H1 (cell line): Measurements from ENCODE around the gene STK32C. TPM values are rescaled to one million over a fixed set of nuclear protein-coding genes. Genes with fewer than 3 reads are reported as not detected.

ENCODE experiments used
- CTCF ChIA-PET: fragments of 300-600 bp; sonication (Branson Sonifier 250); formaldehyde crosslinking; loops from one replicate; lab custom pipeline; 2021; ENCODE audit not compliant: partially characterized antibody; lab: Charles Lee
- POLR2A ChIA-PET: fragments of 300-600 bp; sonication (Branson Sonifier 250); formaldehyde crosslinking; loops from one replicate; lab custom pipeline; 2021; ENCODE audit warnings: inconsistent platforms; ENCODE audit not compliant: partially characterized antibody; lab: Charles Lee
- DNase-seq, 2 experiments: peaks; one replicate each; pipeline versions ENCODE4 v3.0.0 to v3.0.0-alpha.2; 2010 to 2022; ENCODE audit warnings: low spot score in 2 of 2, low read depth in 1 of 2, mixed read lengths in 1 of 2
- FAIRE-seq: peaks from 2 replicates; lab custom pipeline; 2011; peaks lifted over from hg19 to GRCh38; lab: Jason Lieb, UNC
- H2AFZ ChIP-seq: 2 replicates; pipeline ENCODE4 v1.8.1; 2012; ENCODE audit warnings: low read length, inconsistent platforms
- H2AK5ac ChIP-seq: 2 replicates; pipeline ENCODE4 v1.6.1; 2013; ENCODE audit warnings: low read depth, low read length
- H2BK120ac ChIP-seq: replicated peaks from 2 replicates; pipeline ENCODE3; 2013; ENCODE audit warnings: low read depth, low read length, inconsistent platforms
- H2BK12ac ChIP-seq: 2 replicates; pipeline ENCODE4 v1.6.1; 2013; ENCODE audit warnings: low read depth, low read length
- H2BK15ac ChIP-seq: 2 replicates; pipeline ENCODE4 v1.6.1; 2013; ENCODE audit warnings: low read length
- H2BK20ac ChIP-seq: 2 replicates; pipeline ENCODE4 v1.6.1; 2013; ENCODE audit warnings: low read length
- H2BK5ac ChIP-seq: 2 replicates; pipeline ENCODE4 v1.6.1; 2013; ENCODE audit warnings: low read depth, low read length
- H3K14ac ChIP-seq: 2 replicates; pipeline ENCODE4 v1.6.1; 2013; ENCODE audit warnings: inconsistent platforms; ENCODE audit not compliant: insufficient read length
- H3K18ac ChIP-seq: 2 replicates; pipeline ENCODE4 v1.6.1; 2013; ENCODE audit warnings: low read length; ENCODE audit errors: extremely low read depth
- H3K23ac ChIP-seq: 2 replicates; pipeline ENCODE4 v1.6.1; 2013; ENCODE audit warnings: inconsistent platforms; ENCODE audit not compliant: insufficient read length
- H3K23me2 ChIP-seq: 2 replicates; pipeline ENCODE4 v1.6.1; 2013; ENCODE audit warnings: low read depth, low read length
- H3K27ac ChIP-seq: 2 replicates; pipeline ENCODE4 v1.6.1; 2011; ENCODE audit warnings: low read depth, low read length, inconsistent platforms
- H3K27me3 ChIP-seq, 4 experiments: replicated peaks in 1 of 4; 1 replicate in 1 of 4; 2 replicates in 3 of 4; pipeline versions ENCODE4 v1.6.1 to v1.8.1; 2011 to 2013; ENCODE audit warnings: low read length in 3 of 4, mild to moderate bottlenecking in 3 of 4, inconsistent platforms in 2 of 4, mixed read lengths in 2 of 4, moderate library complexity in 1 of 4; ENCODE audit not compliant: control insufficient read depth in 3 of 4, insufficient read depth in 3 of 4; ENCODE audit errors: extremely low read depth in 1 of 4
- H3K36me3 ChIP-seq, 4 experiments: 2 replicates each; pipeline versions ENCODE4 v1.6.1 to v1.8.1; 2011 to 2013; ENCODE audit warnings: mild to moderate bottlenecking in 4 of 4, low read length in 3 of 4, moderate library complexity in 2 of 4, control low read depth in 1 of 4, inconsistent platforms in 1 of 4; ENCODE audit not compliant: insufficient read depth in 4 of 4, control insufficient read depth in 2 of 4
- H3K4ac ChIP-seq: replicated peaks from 2 replicates; pipeline ENCODE3; 2013; ENCODE audit warnings: low read length, low read depth, mixed read lengths, inconsistent platforms; ENCODE audit not compliant: insufficient read length
- H3K4me1 ChIP-seq, 4 experiments: replicated peaks in 1 of 4; 1 replicate in 1 of 4; 2 replicates in 3 of 4; pipeline versions ENCODE4 v1.6.1 to v1.8.1; 2011 to 2013; ENCODE audit warnings: low read length in 3 of 4, inconsistent platforms in 2 of 4, mixed read lengths in 1 of 4; ENCODE audit not compliant: insufficient read depth in 4 of 4, control insufficient read depth in 3 of 4
- H3K4me2 ChIP-seq, 2 experiments: 2 replicates each; pipeline versions ENCODE4 v1.6.1 to v1.8.1; 2011 to 2013; ENCODE audit warnings: low read depth in 2 of 2, low read length in 2 of 2, control low read depth in 1 of 2, inconsistent platforms in 1 of 2, mild to moderate bottlenecking in 1 of 2; ENCODE audit not compliant: insufficient read depth in 1 of 2
- H3K4me3 ChIP-seq, 4 experiments: fragments of 200-600, 300-600 bp in 1 of 4; sonication (generic), shearing (Covaris generic), sonication (Bioruptor Twin) in 1 of 4; 2 replicates each; pipeline versions ENCODE4 v1.5.1 to v1.8.1; 2011 to 2016; ENCODE audit warnings: low read length in 4 of 4, low read depth in 3 of 4, control low read depth in 2 of 4, inconsistent platforms in 2 of 4, mild to moderate bottlenecking in 2 of 4, mixed read lengths in 1 of 4, moderate library complexity in 1 of 4; ENCODE audit not compliant: insufficient read depth in 2 of 4; ENCODE audit errors: extremely low read depth in 1 of 4
- H3K56ac ChIP-seq: replicated peaks from 2 replicates; pipeline ENCODE3; 2013; ENCODE audit warnings: low read depth, mild to moderate bottlenecking, mixed read lengths, low read length, inconsistent platforms; ENCODE audit not compliant: insufficient read length
- H3K79me1 ChIP-seq: 2 replicates; pipeline ENCODE4 v1.6.1; 2013; ENCODE audit warnings: low read depth, low read length, control low read depth
- H3K79me2 ChIP-seq, 2 experiments: 2 replicates each; pipeline versions ENCODE4 v1.6.1 to v1.8.1; 2012 to 2013; ENCODE audit warnings: low read length in 2 of 2, mild to moderate bottlenecking in 2 of 2, inconsistent platforms in 1 of 2; ENCODE audit not compliant: insufficient read depth in 2 of 2, control insufficient read depth in 1 of 2
- H3K9ac ChIP-seq, 4 experiments: replicated peaks in 1 of 4; 1 replicate in 1 of 4; 2 replicates in 3 of 4; pipeline versions ENCODE4 v1.6.1 to v1.8.1; 2011 to 2013; ENCODE audit warnings: low read depth in 3 of 4, low read length in 3 of 4, control low read depth in 2 of 4, mild to moderate bottlenecking in 2 of 4, moderate library complexity in 2 of 4, inconsistent platforms in 1 of 4; ENCODE audit errors: extremely low read depth in 1 of 4
- H3K9me3 ChIP-seq, 2 experiments: 2 replicates each; pipeline versions ENCODE4 v1.6.1 to v1.8.1; 2012 to 2013; ENCODE audit warnings: mild to moderate bottlenecking in 2 of 2, moderate library complexity in 2 of 2, control low read depth in 1 of 2, inconsistent platforms in 1 of 2, low read depth in 1 of 2, low read length in 1 of 2, mixed read lengths in 1 of 2; ENCODE audit not compliant: insufficient read depth in 2 of 2
- H4K20me1 ChIP-seq, 2 experiments: replicated peaks in 1 of 2; 2 replicates each; pipeline versions ENCODE3 to v1.8.1; 2011 to 2013; ENCODE audit warnings: inconsistent platforms in 2 of 2, low read length in 2 of 2, mild to moderate bottlenecking in 1 of 2; ENCODE audit not compliant: insufficient read depth in 2 of 2, control insufficient read depth in 1 of 2
- H4K5ac ChIP-seq: 2 replicates; pipeline ENCODE4 v1.6.1; 2013; ENCODE audit warnings: low read length, low read depth, mixed read lengths, inconsistent platforms; ENCODE audit not compliant: insufficient read length
- H4K8ac ChIP-seq: 2 replicates; pipeline ENCODE4 v1.8.0; 2013; ENCODE audit warnings: mild to moderate bottlenecking, moderate library complexity, low read length, inconsistent platforms; ENCODE audit not compliant: insufficient read depth; ENCODE audit errors: extremely low read depth
- H4K91ac ChIP-seq: replicated peaks from 2 replicates; pipeline ENCODE3; 2013; ENCODE audit warnings: low read length, mixed read lengths, inconsistent platforms; ENCODE audit not compliant: insufficient read length
- CTBP2 ChIP-seq: IDR thresholded peaks from 2 replicates; pipeline ENCODE4 v1.7.0; 2011; ENCODE audit warnings: borderline replicate concordance, mild to moderate bottlenecking, moderate library complexity, mixed read lengths, low read length; ENCODE audit not compliant: insufficient read depth, insufficient read length
- GTF2F1 ChIP-seq: IDR thresholded peaks from 2 replicates; pipeline ENCODE4 v1.6.1; 2012; ENCODE audit warnings: low read depth, low read length, improper control_type of control experiment, borderline replicate concordance
- JUND ChIP-seq: IDR thresholded peaks from 2 replicates; pipeline ENCODE4 v1.6.1; 2011; ENCODE audit warnings: mild to moderate bottlenecking, improper control_type of control experiment, low read length
- KDM1A ChIP-seq: fragments of 200-600, 300-600 bp; sonication (generic); IDR thresholded peaks from 2 replicates; pipeline ENCODE4 v1.7.1; 2016; ENCODE audit warnings: mild to moderate bottlenecking, low read length, borderline replicate concordance
- RAD21 ChIP-seq, 2 experiments: IDR thresholded peaks in 1 of 2; conservative IDR thresholded peaks in 1 of 2; 2 replicates each; pipeline ENCODE4 v1.6.1; 2011; ENCODE audit warnings: low read depth in 2 of 2, low read length in 2 of 2, improper control_type of control experiment in 1 of 2, inconsistent platforms in 1 of 2, mild to moderate bottlenecking in 1 of 2, moderate library complexity in 1 of 2
- SP1 ChIP-seq: IDR thresholded peaks from 2 replicates; pipeline ENCODE4 v1.6.1; 2011; ENCODE audit warnings: low read depth, low read length
- WGBS, 2 experiments: shearing (Covaris generic) in 1 of 2; methylation state at CpG; one replicate each; pipeline versions ENCODE4 v1.1.6 to v1.1.7; 2013 to 2015; ENCODE audit warnings: low lambda C conversion rate in 2 of 2, mixed read lengths in 2 of 2, inconsistent platforms in 1 of 2, low coverage in 1 of 2, missing lambda C conversion rate in 1 of 2; ENCODE audit not compliant: insufficient replicate concordance in 2 of 2, insufficient coverage in 1 of 2, insufficient read length in 1 of 2; ENCODE audit errors: extremely low coverage in 1 of 2, missing lambda C conversion rate in 1 of 2; 5-methylcytosine and 5-hydroxymethylcytosine counted together
- polyA plus RNA-seq, 7 experiments: library from polyadenylated mRNA; depleted of rRNA in 3 of 7; stranded (reverse) in 5 of 7; unstranded in 2 of 7; fragments of >200 nt in 5 of 7; fragments of 200-250 nt in 2 of 7; gene quantifications; 1 replicate in 5 of 7; 2 replicates in 1 of 7; 4 replicates in 1 of 7; pipeline versions ENCODE4 v1.2.1 to v1.2.3, GENCODE V29; 2011 to 2013; ENCODE audit warnings: missing spikeins in 2 of 7, mixed read lengths in 2 of 7
- total RNA-seq: library from RNA; stranded (reverse); fragmentation: NEBNext Ultra II Directional; extraction: Animal tissue kit (Norgen Biotek cat#: 25700); gene quantifications from 2 replicates; pipeline ENCODE4 v1.2.1, GENCODE V29; 2021

Gene STK32C
- total and polyA plus RNA-seq, 2 of the 8 experiments (the other 6 are each of a cell fraction or from before 2014, with no cell fraction given) = 10.6 to 15.6 TPM

GRCh38 chr10:132238371-132239125 lies 69.2 kb downstream of the STK32C start:
- Histone ChIP-seq H4K91ac (peak overlapping the region; percentile 53), H3K14ac (no peak overlapping the region), H4K5ac (no peak overlapping the region), H4K8ac (no peak overlapping the region), H3K9me3 (no peaks in the 10 kb centered on the region), H3K79me1 (no peaks in the 10 kb centered on the region), H3K27ac (no peak overlapping the region), H3K4me2 (no peak overlapping the region), H4K20me1 (peaks cover 0 to 4% of the 10 kb centered on the region in 2 experiments), H3K56ac (peak overlapping the region; percentile 6), H2AK5ac (no peak overlapping the region), H3K18ac (no peak overlapping the region), H3K4me1 (no peaks in the 10 kb centered on the region; a peak in 1 of 7 replicates), H2BK5ac (no peak overlapping the region; the same call in 1 of the 2 replicates), H3K79me2 (no peaks in the 10 kb centered on the region), H3K23me2 (no peaks in the 10 kb centered on the region), H2AFZ (no peak overlapping the region), H2BK20ac (no peak overlapping the region), H2BK12ac (no peak overlapping the region), H3K4me3 (no peak overlapping the region), H3K4ac (no peak overlapping the region), H2BK15ac (no peak overlapping the region), H3K9ac (no peak overlapping the region), H3K27me3 (no peaks in the 10 kb centered on the region; a peak in 1 of 7 replicates), H2BK120ac (no peak overlapping the region), H3K36me3 (no peaks in the 10 kb centered on the region), H3K23ac (no peak overlapping the region)
- 87% methylated on average over 17 of the region's 17 CpGs; no CpG with 5 or more reads in 1 of the 2 experiments for WGBS, 2 experiments
- DNase-seq = no peak
- ChIA-PET CTCF (interaction anchor here (0.9 to 2.3 kb wide), 5 partner anchors 19 to 122 kb away, joined by 3 to 9 read pairs (median 4); no protein-coding TSS in a partner anchor), POLR2A (no interaction called here)
- no peak for FAIRE-seq
- TF ChIP-seq SP1 (no peak), JUND (no peak), RAD21 (IDR thresholded peaks at IDR 0.05 in 1 of 2, conservative IDR thresholded peaks at IDR 0.05 in 1 of 2; ENCODE audit: low read depth in 2 of 2, low read length in 2 of 2) (no peak), KDM1A (no peak), CTBP2 (no peak), GTF2F1 (no peak)
